Measurements from ENCODE around the gene SMARCA2. TPM values are rescaled to one million over a fixed set of nuclear protein-coding genes. Genes with fewer than 3 reads are reported as not detected.

Gene SMARCA2
- total RNA-seq, 1 donor from 2014 or later: 238 TPM

DNA sequence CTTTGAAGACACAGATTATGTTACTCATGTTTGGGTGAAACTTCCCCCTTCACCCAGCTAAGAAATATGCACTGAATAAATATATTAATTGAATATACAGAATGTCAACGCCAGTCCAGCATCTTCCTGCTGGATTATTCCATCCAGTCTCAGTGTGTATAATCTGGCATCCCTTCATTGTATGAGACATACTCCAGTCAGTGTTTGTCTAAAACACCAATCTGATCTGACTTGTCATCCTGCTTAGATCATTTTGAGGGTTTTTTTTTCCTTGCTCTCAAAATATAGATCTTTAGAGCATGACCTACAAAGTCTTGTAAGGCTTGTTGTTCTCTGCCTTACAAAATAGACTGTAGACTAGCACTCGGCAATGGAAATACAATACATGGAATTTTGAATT lies 195.1 kb downstream of the SMARCA2 start:
- ChIA-PET CTCF (no interaction called here), POLR2A (no interaction called here)
- no peaks in the 10 kb centered on the region for H3K27me3 Mint-ChIP-seq
- ATAC-seq (ENCODE audit: low read depth) (no peak), DNase-seq (no peak)
- TF ChIP-seq, protein P1, sequence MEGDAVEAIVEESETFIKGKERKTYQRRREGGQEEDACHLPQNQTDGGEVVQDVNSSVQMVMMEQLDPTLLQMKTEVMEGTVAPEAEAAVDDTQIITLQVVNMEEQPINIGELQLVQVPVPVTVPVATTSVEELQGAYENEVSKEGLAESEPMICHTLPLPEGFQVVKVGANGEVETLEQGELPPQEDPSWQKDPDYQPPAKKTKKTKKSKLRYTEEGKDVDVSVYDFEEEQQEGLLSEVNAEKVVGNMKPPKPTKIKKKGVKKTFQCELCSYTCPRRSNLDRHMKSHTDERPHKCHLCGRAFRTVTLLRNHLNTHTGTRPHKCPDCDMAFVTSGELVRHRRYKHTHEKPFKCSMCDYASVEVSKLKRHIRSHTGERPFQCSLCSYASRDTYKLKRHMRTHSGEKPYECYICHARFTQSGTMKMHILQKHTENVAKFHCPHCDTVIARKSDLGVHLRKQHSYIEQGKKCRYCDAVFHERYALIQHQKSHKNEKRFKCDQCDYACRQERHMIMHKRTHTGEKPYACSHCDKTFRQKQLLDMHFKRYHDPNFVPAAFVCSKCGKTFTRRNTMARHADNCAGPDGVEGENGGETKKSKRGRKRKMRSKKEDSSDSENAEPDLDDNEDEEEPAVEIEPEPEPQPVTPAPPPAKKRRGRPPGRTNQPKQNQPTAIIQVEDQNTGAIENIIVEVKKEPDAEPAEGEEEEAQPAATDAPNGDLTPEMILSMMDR (IDR thresholded peaks at IDR 0.05): no peak
- H3K27ac Mint-ChIP-seq: no peak overlapping the region
- H3K4me3 Mint-ChIP-seq: no peak overlapping the region
- H3K9me3 Mint-ChIP-seq: peaks cover 2% of the 10 kb centered on the region
- intact Hi-C loops (cut with micrococcal nuclease): no loop called here
- peaks cover 3% of the 10 kb centered on the region for H3K4me1 Mint-ChIP-seq
- no peaks in the 10 kb centered on the region for H3K36me3 Mint-ChIP-seq (ENCODE audit: low read depth)

DNA sequence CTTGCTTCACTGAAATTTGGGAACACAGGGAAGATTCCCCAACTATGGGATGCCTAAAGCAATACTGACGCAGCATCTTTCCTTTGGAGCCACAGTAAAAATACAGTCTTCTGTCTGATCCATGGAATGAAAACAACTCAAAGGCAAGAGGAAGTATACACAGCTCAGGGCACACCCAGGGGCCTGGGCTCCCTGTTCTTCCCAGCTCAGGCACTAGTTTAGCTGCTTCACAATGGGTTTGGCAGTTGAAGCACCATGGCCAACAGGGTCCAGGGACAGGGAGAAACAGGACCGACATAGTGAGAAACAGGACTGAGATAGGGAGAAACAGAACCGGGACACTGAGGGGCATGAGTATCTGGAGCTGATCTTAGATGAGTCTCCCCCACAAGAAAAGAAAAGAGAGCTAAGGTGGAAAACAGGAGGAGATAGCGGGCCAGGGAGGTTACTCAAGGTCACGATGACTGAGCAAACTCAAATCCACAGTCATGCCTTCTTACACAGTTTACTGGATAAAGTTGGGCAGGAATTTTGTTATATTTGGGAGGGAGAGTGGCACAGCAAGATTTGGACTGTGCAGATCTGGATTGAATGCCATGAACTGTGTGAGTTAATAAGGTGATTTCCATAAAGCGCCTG lies 198.8 kb downstream of the SMARCA2 start:
- intact Hi-C loops (cut with micrococcal nuclease): no loop called here
- no peak overlapping the region for H3K4me3 Mint-ChIP-seq
- CTCF ChIA-PET: no interaction called here
- TF ChIP-seq, protein P1 (IDR thresholded peaks at IDR 0.05): no peak
- H3K27ac Mint-ChIP-seq: no peak overlapping the region
- no peak for ATAC-seq (ENCODE audit: low read depth)
- peaks cover 3% of the 10 kb centered on the region for H3K4me1 Mint-ChIP-seq
- DNase-seq: no peak
- H3K27me3 Mint-ChIP-seq: no peaks in the 10 kb centered on the region
- POLR2A ChIA-PET: no interaction called here
- no peaks in the 10 kb centered on the region for H3K9me3 Mint-ChIP-seq
- no peaks in the 10 kb centered on the region for H3K36me3 Mint-ChIP-seq (ENCODE audit: low read depth)

DNA sequence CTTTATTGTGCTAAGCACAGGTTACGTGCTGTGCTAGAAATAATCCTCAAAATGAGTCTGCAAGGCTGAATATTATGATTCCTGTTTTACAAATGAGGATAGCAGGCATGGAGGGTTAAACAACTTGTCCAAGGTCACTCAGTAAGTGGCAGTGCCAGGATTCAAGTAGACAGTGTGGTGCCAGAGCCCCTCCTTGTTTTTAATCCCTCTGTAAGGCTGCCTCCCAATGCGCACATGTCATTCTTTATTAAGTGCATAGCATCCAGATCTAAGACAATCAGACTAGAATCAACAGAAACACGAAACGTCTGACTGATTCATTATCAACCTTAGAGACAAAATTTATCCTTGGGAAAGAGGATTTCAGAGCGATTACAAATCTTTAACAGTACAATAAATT lies 199.6 kb downstream of the SMARCA2 start:
- DNase-seq (no peak), ATAC-seq (ENCODE audit: low read depth) (no peak)
- POLR2A ChIA-PET: no interaction called here
- no peaks in the 10 kb centered on the region for H3K27me3 Mint-ChIP-seq
- CTCF ChIA-PET: no interaction called here
- no peaks in the 10 kb centered on the region for H3K9me3 Mint-ChIP-seq
- no peaks in the 10 kb centered on the region for H3K36me3 Mint-ChIP-seq (ENCODE audit: low read depth)
- H3K4me1 Mint-ChIP-seq: peaks cover under 1% of the 10 kb centered on the region
- no peak overlapping the region for H3K27ac Mint-ChIP-seq
- TF ChIP-seq, protein P1 (IDR thresholded peaks at IDR 0.05): no peak
- no peak overlapping the region for H3K4me3 Mint-ChIP-seq
- intact Hi-C loops (cut with micrococcal nuclease): no loop called here

DNA sequence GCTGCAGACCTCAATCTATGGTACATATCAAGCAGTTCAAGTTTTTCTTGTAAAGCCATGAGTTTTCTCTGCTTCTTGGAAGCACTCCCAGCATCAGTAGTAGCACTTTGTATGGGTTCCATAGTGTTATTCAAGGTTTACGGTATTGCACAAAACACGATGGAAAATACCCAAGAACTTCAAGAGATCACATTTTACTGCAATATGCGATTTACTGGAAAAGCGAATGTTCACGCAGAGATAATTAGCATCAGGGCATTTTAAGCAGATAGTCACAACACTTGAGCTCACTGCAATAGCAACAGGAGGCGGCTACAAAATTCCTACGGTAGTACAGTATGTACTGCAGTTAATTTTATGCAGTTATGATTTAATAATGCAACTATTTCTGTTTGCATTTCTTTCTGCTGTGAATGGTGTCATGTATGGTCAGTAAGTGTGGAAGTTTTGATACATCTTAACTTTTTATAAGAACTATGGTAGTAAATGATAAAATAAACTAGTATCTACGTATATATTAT lies 200.8 kb downstream of the SMARCA2 start:
- POLR2A ChIA-PET: no interaction called here
- ATAC-seq (ENCODE audit: low read depth): no peak
- Mint-ChIP-seq H3K36me3 (ENCODE audit: low read depth) (no peaks in the 10 kb centered on the region), H3K27ac (no peak overlapping the region), H3K4me3 (no peak overlapping the region), H3K4me1 (no peaks in the 10 kb centered on the region), H3K27me3 (no peaks in the 10 kb centered on the region), H3K9me3 (peaks cover under 1% of the 10 kb centered on the region)
- CTCF ChIA-PET: no interaction called here
- TF ChIP-seq, protein P1 (IDR thresholded peaks at IDR 0.05): no peak
- DNase-seq: no peak
- intact Hi-C loops (cut with micrococcal nuclease): no loop called here

DNA sequence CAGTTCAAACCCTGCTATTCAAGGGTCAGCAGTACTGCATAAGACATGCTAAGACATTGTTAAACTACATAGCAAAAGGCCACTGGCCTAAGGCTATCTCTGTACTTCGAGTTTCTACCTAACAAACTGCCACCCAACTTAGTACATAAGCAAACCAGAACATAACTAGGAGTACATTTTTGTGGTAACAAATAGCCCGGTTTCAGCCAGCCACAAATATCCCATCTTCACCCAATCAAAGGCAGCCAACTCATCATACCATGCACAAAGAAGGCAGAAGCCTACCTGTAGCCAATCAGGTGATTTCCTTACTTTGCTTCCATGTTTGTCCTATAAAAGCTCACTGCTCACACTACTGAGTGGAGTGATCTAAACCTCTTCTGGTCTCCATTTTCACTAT lies 201.4 kb downstream of the SMARCA2 start:
- DNase-seq (no peak), ATAC-seq (ENCODE audit: low read depth) (no peak)
- TF ChIP-seq, protein P1 (IDR thresholded peaks at IDR 0.05): no peak
- no peak overlapping the region for H3K27ac Mint-ChIP-seq
- H3K27me3 Mint-ChIP-seq: no peaks in the 10 kb centered on the region
- no peaks in the 10 kb centered on the region for H3K4me1 Mint-ChIP-seq
- ChIA-PET POLR2A (no interaction called here), CTCF (no interaction called here)
- H3K4me3 Mint-ChIP-seq: no peak overlapping the region
- H3K36me3 Mint-ChIP-seq (ENCODE audit: low read depth): no peaks in the 10 kb centered on the region
- H3K9me3 Mint-ChIP-seq: peaks cover 3% of the 10 kb centered on the region
- intact Hi-C loops (cut with micrococcal nuclease): no loop called here

All from activated B cell treated with CpG ODN at 0.5 μM for 24 hours (primary cell).